NT2/D1 (cell line): ENCODE measurements around the gene LIPC.

Experiments
- DNase-seq: peaks from one replicate; pipeline ENCODE4 v3.0.0-alpha.2; 2011; ENCODE audit warnings: low read depth, low spot score
- H3K27me3 ChIP-seq: 2 replicates; pipeline ENCODE4 v1.6.0; 2011; ENCODE audit warnings: mild to moderate bottlenecking; ENCODE audit not compliant: insufficient read length, insufficient read depth
- H3K36me3 ChIP-seq: 2 replicates; pipeline ENCODE4 v1.6.1; 2011; ENCODE audit warnings: mild to moderate bottlenecking, low read length, mixed read lengths; ENCODE audit not compliant: insufficient read depth, insufficient read length
- H3K4me1 ChIP-seq: 2 replicates; pipeline ENCODE4 v1.5.1; 2011; ENCODE audit not compliant: insufficient read depth, insufficient read length
- H3K4me3 ChIP-seq: 2 replicates; pipeline ENCODE4 v1.5.1; 2011; ENCODE audit warnings: low read depth; ENCODE audit not compliant: insufficient read length
- H3K9ac ChIP-seq: 2 replicates; pipeline ENCODE4 v1.6.0; 2011; ENCODE audit warnings: low read depth; ENCODE audit not compliant: insufficient read length
- H3K9me3 ChIP-seq: 2 replicates; pipeline ENCODE4 v1.5.1; 2011; ENCODE audit warnings: mild to moderate bottlenecking, low read length; ENCODE audit not compliant: insufficient read depth
- SUZ12 ChIP-seq: IDR thresholded peaks from 2 replicates; pipeline ENCODE4 v1.6.1; 2011; ENCODE audit not compliant: insufficient read length, insufficient read depth; ENCODE audit errors: extremely low read depth
- YY1 ChIP-seq: IDR thresholded peaks from 2 replicates; pipeline ENCODE4 v1.6.1; 2011; ENCODE audit not compliant: insufficient read length, insufficient read depth
- ZNF274 ChIP-seq: IDR thresholded peaks from 2 replicates; pipeline ENCODE4 v1.6.1; 2011; ENCODE audit warnings: mild to moderate bottlenecking, low read depth, low read length

The LIPC gene

GRCh38 chr15:58406811-58407210 is 25.0 kb upstream of the LIPC start:
- no peak overlapping the region for H3K9ac ChIP-seq
- no peaks in the 10 kb centered on the region for H3K36me3 ChIP-seq
- TF ChIP-seq SUZ12 (no peak), ZNF274 (no peak), YY1 (no peak)
- no peaks in the 10 kb centered on the region for H3K27me3 ChIP-seq
- no peak overlapping the region for H3K4me3 ChIP-seq
- no peaks in the 10 kb centered on the region for H3K4me1 ChIP-seq
- no peak for DNase-seq
- H3K9me3 ChIP-seq = no peaks in the 10 kb centered on the region

- Histone ChIP-seq H3K36me3 (no peaks in the 10 kb centered on the region), H3K27me3 (no peaks in the 10 kb centered on the region), H3K9ac (no peak overlapping the region), H3K9me3 (no peaks in the 10 kb centered on the region), H3K4me3 (no peak overlapping the region), H3K4me1 (no peaks in the 10 kb centered on the region)
- DNase-seq = no peak
- TF ChIP-seq SUZ12 (no peak), ZNF274 (no peak), YY1 (no peak)
These were observed 24.5 kb upstream of the LIPC start for GRCh38 chr15:58407236-58407775.

DNA sequence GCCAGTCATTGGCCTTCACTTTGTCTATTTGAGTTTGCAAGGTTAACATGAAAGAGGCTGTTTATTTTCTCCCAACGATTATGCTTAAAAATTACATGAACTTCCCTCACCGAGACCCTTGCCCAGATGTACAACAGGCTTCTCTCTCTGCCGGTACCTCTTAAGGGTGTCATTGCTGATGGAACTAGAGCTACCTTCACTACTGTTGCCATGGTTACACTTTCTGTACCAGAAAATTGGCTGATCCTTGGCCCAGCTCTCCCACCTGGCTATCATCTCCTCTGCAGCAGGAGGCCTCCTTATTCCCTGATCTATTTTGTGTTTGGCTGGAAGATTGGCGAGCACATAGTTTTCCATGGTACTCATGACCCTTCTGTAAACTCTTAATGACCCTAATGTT is 24.0 kb upstream of the LIPC start:
- Histone ChIP-seq H3K4me1 (no peaks in the 10 kb centered on the region), H3K27me3 (no peaks in the 10 kb centered on the region), H3K4me3 (no peak overlapping the region), H3K9ac (no peak overlapping the region), H3K9me3 (no peaks in the 10 kb centered on the region), H3K36me3 (no peaks in the 10 kb centered on the region)
- DNase-seq = no peak
- TF ChIP-seq YY1 = no peak
- no peak for TF ChIP-seq ZNF274
- TF ChIP-seq SUZ12 = no peak

DNA sequence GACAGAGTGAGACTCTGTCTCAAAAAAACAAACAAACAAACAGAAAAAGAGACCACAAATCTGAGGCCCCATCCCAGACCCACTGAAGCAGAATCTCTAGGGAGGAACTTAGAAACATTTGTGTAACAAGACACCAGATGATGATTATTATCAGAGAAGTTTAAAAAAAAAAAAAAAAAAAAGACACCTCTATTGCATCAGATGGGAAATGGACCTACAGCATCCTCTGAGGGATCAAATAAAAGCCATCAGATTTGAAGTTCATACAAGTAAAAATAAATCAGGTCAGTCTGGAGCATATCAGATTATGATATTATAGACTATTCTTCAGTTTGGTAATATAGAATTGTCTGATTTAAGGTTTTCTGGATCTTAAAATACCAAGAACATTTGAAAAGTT is 21.9 kb upstream of the LIPC start:
- TF ChIP-seq ZNF274 (no peak), YY1 (no peak), SUZ12 (no peak)
- peaks cover 7% of the 10 kb centered on the region; the same call in 1 of the 2 replicates for H3K9me3 ChIP-seq
- H3K9ac ChIP-seq = no peak overlapping the region
- no peaks in the 10 kb centered on the region for H3K36me3 ChIP-seq
- no peaks in the 10 kb centered on the region for H3K27me3 ChIP-seq
- no peaks in the 10 kb centered on the region for H3K4me1 ChIP-seq
- DNase-seq = no peak
- H3K4me3 ChIP-seq = no peak overlapping the region

GRCh38 chr15:58410353-58410752 is 21.4 kb upstream of the LIPC start:
- no peaks in the 10 kb centered on the region for H3K4me1 ChIP-seq
- no peaks in the 10 kb centered on the region for H3K36me3 ChIP-seq
- no peaks in the 10 kb centered on the region for H3K27me3 ChIP-seq
- peaks cover 7% of the 10 kb centered on the region; the same call in 1 of the 2 replicates for H3K9me3 ChIP-seq
- TF ChIP-seq ZNF274 (no peak), YY1 (no peak), SUZ12 (no peak)
- H3K9ac ChIP-seq = no peak overlapping the region
- H3K4me3 ChIP-seq = no peak overlapping the region
- DNase-seq = no peak

DNA sequence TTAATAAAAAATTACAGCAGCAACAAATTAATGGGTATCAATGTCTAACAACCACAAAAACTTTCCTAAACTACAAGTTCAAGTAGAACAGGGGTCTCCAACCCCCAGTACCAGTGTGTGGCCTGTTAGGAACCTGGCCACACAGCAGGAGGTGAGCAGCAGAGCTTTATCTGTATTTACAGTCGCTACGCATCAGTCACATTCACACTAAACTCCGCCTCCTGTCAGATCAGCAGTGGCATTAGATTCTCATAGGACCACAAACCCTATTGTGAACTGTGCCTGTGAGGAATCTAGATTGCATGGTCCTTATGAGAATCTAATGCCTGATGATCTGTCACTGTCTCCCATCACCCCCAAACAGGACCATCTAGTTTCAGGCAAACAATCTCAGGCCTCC is 18.5 kb upstream of the LIPC start:
- H3K9me3 ChIP-seq = peaks cover 12% of the 10 kb centered on the region; the same call in 1 of the 2 replicates
- H3K4me1 ChIP-seq = no peaks in the 10 kb centered on the region
- H3K36me3 ChIP-seq = no peaks in the 10 kb centered on the region
- H3K4me3 ChIP-seq = no peak overlapping the region
- no peaks in the 10 kb centered on the region for H3K27me3 ChIP-seq
- DNase-seq = no peak
- no peak for TF ChIP-seq ZNF274
- TF ChIP-seq SUZ12 = no peak
- no peak for TF ChIP-seq YY1
- H3K9ac ChIP-seq = no peak overlapping the region

DNA sequence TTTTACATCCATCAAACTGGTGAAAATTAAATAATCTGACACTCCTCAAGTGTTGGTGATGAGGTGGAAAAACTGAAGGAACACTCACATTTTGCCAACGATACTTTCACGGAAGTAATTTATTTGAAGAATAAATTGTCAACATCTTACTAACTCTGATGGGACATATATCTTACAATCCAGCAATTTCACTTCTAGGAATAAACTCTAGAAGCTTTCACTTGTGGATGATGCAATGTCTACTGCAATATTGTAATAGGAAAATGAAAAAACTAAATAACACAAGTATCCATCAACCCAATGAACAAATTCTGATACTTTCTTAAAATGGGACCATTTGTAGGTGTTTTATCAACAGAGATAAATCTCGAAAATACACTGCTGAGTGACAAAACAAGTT is 16.2 kb upstream of the LIPC start:
- no peak for TF ChIP-seq SUZ12
- TF ChIP-seq YY1 = no peak

GRCh38 chr15:58416963-58417362 is 14.8 kb upstream of the LIPC start:
- no peak overlapping the region for H3K9ac ChIP-seq
- DNase-seq = no peak
- no peaks in the 10 kb centered on the region for H3K27me3 ChIP-seq
- H3K9me3 ChIP-seq = peaks cover 12% of the 10 kb centered on the region; the same call in 1 of the 2 replicates
- H3K36me3 ChIP-seq = no peaks in the 10 kb centered on the region
- TF ChIP-seq ZNF274 = no peak
- no peak for TF ChIP-seq SUZ12
- no peak for TF ChIP-seq YY1
- no peak overlapping the region for H3K4me3 ChIP-seq
- H3K4me1 ChIP-seq = no peaks in the 10 kb centered on the region

More for the DNA sequence above, 16.2 kb upstream of the LIPC start:
- Histone ChIP-seq H3K4me1 (no peaks in the 10 kb centered on the region), H3K27me3 (no peaks in the 10 kb centered on the region), H3K9ac (no peak overlapping the region), H3K4me3 (no peak overlapping the region), H3K36me3 (no peaks in the 10 kb centered on the region), H3K9me3 (peaks cover 12% of the 10 kb centered on the region; the same call in 1 of the 2 replicates)
- DNase-seq = no peak
